ENCODE data around the gene PATZ1.

The PATZ1 gene

GRCh38 chr22:31346255-31346732 lies at the start of gene PATZ1:
TSS of gene PATZ1 (minus strand) at chr22:31346346. CDS start at chr22:31345602, 744 bp downstream.
- TF ChIP-seq FOXM1 (IDR thresholded peaks at IDR 0.05; ENCODE audit: borderline replicate concordance, low read depth) (no peak), EGR1 (IDR thresholded peaks at IDR 0.05) (0 out of 2 replicates have a peak, but pooled peaks have one; percentile 45), YY1 (IDR thresholded peaks at IDR 0.05; ENCODE audit: low read depth) (peak; percentile 87), TCF12 (IDR thresholded peaks at IDR 0.05; ENCODE audit: low read depth) (no peak), TEAD4 (IDR thresholded peaks at IDR 0.05) (no peak), NFIC (IDR thresholded peaks at IDR 0.05) (no peak), TAF1 (IDR thresholded peaks at IDR 0.05; ENCODE audit: low read depth) (0 out of 2 replicates have a peak, but pooled peaks have one; percentile 14), ZBTB7A (IDR thresholded peaks at IDR 0.05; ENCODE audit: low read depth) (no peak), CREB1 (IDR thresholded peaks at IDR 0.05; ENCODE audit: low read depth) (no peak), MAX (IDR thresholded peaks at IDR 0.05) (no peak; the same call in none of the 2 replicates)
- TF ChIP-seq, protein P1, sequence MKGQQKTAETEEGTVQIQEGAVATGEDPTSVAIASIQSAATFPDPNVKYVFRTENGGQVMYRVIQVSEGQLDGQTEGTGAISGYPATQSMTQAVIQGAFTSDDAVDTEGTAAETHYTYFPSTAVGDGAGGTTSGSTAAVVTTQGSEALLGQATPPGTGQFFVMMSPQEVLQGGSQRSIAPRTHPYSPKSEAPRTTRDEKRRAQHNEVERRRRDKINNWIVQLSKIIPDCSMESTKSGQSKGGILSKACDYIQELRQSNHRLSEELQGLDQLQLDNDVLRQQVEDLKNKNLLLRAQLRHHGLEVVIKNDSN (IDR thresholded peaks at IDR 0.05), result no peak
- TF ChIP-seq, protein P2, sequence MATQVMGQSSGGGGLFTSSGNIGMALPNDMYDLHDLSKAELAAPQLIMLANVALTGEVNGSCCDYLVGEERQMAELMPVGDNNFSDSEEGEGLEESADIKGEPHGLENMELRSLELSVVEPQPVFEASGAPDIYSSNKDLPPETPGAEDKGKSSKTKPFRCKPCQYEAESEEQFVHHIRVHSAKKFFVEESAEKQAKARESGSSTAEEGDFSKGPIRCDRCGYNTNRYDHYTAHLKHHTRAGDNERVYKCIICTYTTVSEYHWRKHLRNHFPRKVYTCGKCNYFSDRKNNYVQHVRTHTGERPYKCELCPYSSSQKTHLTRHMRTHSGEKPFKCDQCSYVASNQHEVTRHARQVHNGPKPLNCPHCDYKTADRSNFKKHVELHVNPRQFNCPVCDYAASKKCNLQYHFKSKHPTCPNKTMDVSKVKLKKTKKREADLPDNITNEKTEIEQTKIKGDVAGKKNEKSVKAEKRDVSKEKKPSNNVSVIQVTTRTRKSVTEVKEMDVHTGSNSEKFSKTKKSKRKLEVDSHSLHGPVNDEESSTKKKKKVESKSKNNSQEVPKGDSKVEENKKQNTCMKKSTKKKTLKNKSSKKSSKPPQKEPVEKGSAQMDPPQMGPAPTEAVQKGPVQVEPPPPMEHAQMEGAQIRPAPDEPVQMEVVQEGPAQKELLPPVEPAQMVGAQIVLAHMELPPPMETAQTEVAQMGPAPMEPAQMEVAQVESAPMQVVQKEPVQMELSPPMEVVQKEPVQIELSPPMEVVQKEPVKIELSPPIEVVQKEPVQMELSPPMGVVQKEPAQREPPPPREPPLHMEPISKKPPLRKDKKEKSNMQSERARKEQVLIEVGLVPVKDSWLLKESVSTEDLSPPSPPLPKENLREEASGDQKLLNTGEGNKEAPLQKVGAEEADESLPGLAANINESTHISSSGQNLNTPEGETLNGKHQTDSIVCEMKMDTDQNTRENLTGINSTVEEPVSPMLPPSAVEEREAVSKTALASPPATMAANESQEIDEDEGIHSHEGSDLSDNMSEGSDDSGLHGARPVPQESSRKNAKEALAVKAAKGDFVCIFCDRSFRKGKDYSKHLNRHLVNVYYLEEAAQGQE (IDR thresholded peaks at IDR 0.05; ENCODE audit: low read depth), result no peak

- TF ChIP-seq, protein P2 (IDR thresholded peaks at IDR 0.05; ENCODE audit: low read depth), result no peak
- TF ChIP-seq TEAD4 (IDR thresholded peaks at IDR 0.05), result no peak
- TF ChIP-seq EP300 (IDR thresholded peaks at IDR 0.05; ENCODE audit: borderline replicate concordance), result no peak
- no peak for TF ChIP-seq CREB1 (IDR thresholded peaks at IDR 0.05; ENCODE audit: low read depth)
- TF ChIP-seq MAX (IDR thresholded peaks at IDR 0.05), result no peak
- TF ChIP-seq ZBTB7A (IDR thresholded peaks at IDR 0.05; ENCODE audit: low read depth), result no peak
Observed at GRCh38 chr22:31394326-31394725, 48.2 kb upstream of the PATZ1 start.

GRCh38 chr22:31393893-31394292 lies 47.7 kb upstream of the PATZ1 start:
- TF ChIP-seq ZBTB7A (IDR thresholded peaks at IDR 0.05; ENCODE audit: low read depth), result no peak
- no peak for TF ChIP-seq EP300 (IDR thresholded peaks at IDR 0.05; ENCODE audit: borderline replicate concordance)
- TF ChIP-seq EGR1 (IDR thresholded peaks at IDR 0.05), result no peak
- TF ChIP-seq TAF1 (IDR thresholded peaks at IDR 0.05; ENCODE audit: low read depth), result no peak
- TF ChIP-seq FOXM1 (IDR thresholded peaks at IDR 0.05; ENCODE audit: borderline replicate concordance, low read depth), result no peak
- TF ChIP-seq, protein P2 (IDR thresholded peaks at IDR 0.05; ENCODE audit: low read depth), result no peak
- TF ChIP-seq CREB1 (IDR thresholded peaks at IDR 0.05; ENCODE audit: low read depth), result no peak
- no peak for TF ChIP-seq NFIC (IDR thresholded peaks at IDR 0.05)
- TF ChIP-seq RAD21 (IDR thresholded peaks at IDR 0.05; ENCODE audit: low read depth), result no peak
- no peak for TF ChIP-seq TEAD4 (IDR thresholded peaks at IDR 0.05)
- TF ChIP-seq CEBPB (IDR thresholded peaks at IDR 0.05), result no peak
- no peak for TF ChIP-seq TCF12 (IDR thresholded peaks at IDR 0.05; ENCODE audit: low read depth)
- TF ChIP-seq MAX (IDR thresholded peaks at IDR 0.05), result no peak
- TF ChIP-seq YY1 (IDR thresholded peaks at IDR 0.05; ENCODE audit: low read depth), result no peak
- TF ChIP-seq, protein P1 (IDR thresholded peaks at IDR 0.05), result no peak

GRCh38 chr22:31378123-31378522 lies 32.0 kb upstream of the PATZ1 start:
- TF ChIP-seq, protein P2 (IDR thresholded peaks at IDR 0.05; ENCODE audit: low read depth), result no peak
- TF ChIP-seq TCF12 (IDR thresholded peaks at IDR 0.05; ENCODE audit: low read depth) (no peak), NFIC (IDR thresholded peaks at IDR 0.05) (no peak), TAF1 (IDR thresholded peaks at IDR 0.05; ENCODE audit: low read depth) (no peak), RAD21 (IDR thresholded peaks at IDR 0.05; ENCODE audit: low read depth) (no peak), FOXM1 (IDR thresholded peaks at IDR 0.05; ENCODE audit: borderline replicate concordance, low read depth) (no peak), TEAD4 (IDR thresholded peaks at IDR 0.05) (no peak), EGR1 (IDR thresholded peaks at IDR 0.05) (no peak), EP300 (IDR thresholded peaks at IDR 0.05; ENCODE audit: borderline replicate concordance) (no peak), MAX (IDR thresholded peaks at IDR 0.05) (no peak), CREB1 (IDR thresholded peaks at IDR 0.05; ENCODE audit: low read depth) (no peak), YY1 (IDR thresholded peaks at IDR 0.05; ENCODE audit: low read depth) (no peak)
- TF ChIP-seq, protein P1 (IDR thresholded peaks at IDR 0.05), result no peak

Measured in Ishikawa (cell line).